GOT3 (cell line): ENCODE data around the gene C20orf144.
"Not testable (repeated sequence)": the region's sequence is repeated elsewhere in the genome, so short reads cannot be mapped to it uniquely, and the experiment has no call there.

Source experiments
- DNase-seq: peaks from one replicate; lab custom pipeline; 2025; ENCODE audit warnings: mixed read lengths; lab: John Stamatoyannopoulos, UW

Gene C20orf144

GRCh38 chr20:33662172-33662571, at the start of gene C20orf144:
Gene C20orf144 (plus strand): TSS chr20:33662327. CDS start chr20:33662346, 19 bp downstream.
- DNase-seq, result no peak

GRCh38 chr20:33621717-33622400, 40.3 kb upstream of the C20orf144 start:
- no peak for DNase-seq

GRCh38 chr20:33622705-33623365, 39.3 kb upstream of the C20orf144 start:
- DNase-seq, result no peak

GRCh38 chr20:33624399-33624798, 37.7 kb upstream of the C20orf144 start:
- DNase-seq, result no peak

GRCh38 chr20:33626190-33626589, 35.9 kb upstream of the C20orf144 start:
- no peak for DNase-seq

GRCh38 chr20:33627577-33628216, 34.4 kb upstream of the C20orf144 start:
- no peak for DNase-seq

- no peak for DNase-seq
Observed at GRCh38 chr20:33629533-33629932, 32.6 kb upstream of the C20orf144 start.

GRCh38 chr20:33629979-33630378, 32.1 kb upstream of the C20orf144 start:
- DNase-seq, result no peak

GRCh38 chr20:33630507-33630906, 31.6 kb upstream of the C20orf144 start:
- DNase-seq, result no peak

GRCh38 chr20:33631910-33632309, 30.2 kb upstream of the C20orf144 start:
- not testable (repeated sequence) for DNase-seq

- DNase-seq, result no peak
Observed at GRCh38 chr20:33635341-33635740, 26.8 kb upstream of the C20orf144 start.

- DNase-seq, result no peak
Observed at GRCh38 chr20:33636776-33637175, 25.4 kb upstream of the C20orf144 start.

- DNase-seq, result no peak
Observed at GRCh38 chr20:33640287-33640686, 21.8 kb upstream of the C20orf144 start.

- DNase-seq, result no peak
Observed at GRCh38 chr20:33644313-33645071, 17.6 kb upstream of the C20orf144 start.

- DNase-seq, result no peak
Observed at GRCh38 chr20:33645072-33645358, 17.1 kb upstream of the C20orf144 start.

- DNase-seq, result no peak
Observed at GRCh38 chr20:33645396-33645795, 16.7 kb upstream of the C20orf144 start.

- DNase-seq, result no peak
Observed at GRCh38 chr20:33646191-33646590, 15.9 kb upstream of the C20orf144 start.

GRCh38 chr20:33646959-33647602, 15.0 kb upstream of the C20orf144 start:
- DNase-seq, result not testable (repeated sequence)

- no peak for DNase-seq
Observed at GRCh38 chr20:33647603-33648395, 14.3 kb upstream of the C20orf144 start.

- DNase-seq, result no peak
Observed at GRCh38 chr20:33648396-33649004, 13.6 kb upstream of the C20orf144 start.

GRCh38 chr20:33649201-33649681, 12.9 kb upstream of the C20orf144 start:
- no peak for DNase-seq
